HepG2 (cell line): ENCODE results near the gene ARMH1. TPM values are rescaled to one million over a fixed set of nuclear protein-coding genes. Genes with fewer than 3 reads are reported as not detected.

Experiments
- CHCHD3 ChIP-seq: sonication (generic); formaldehyde crosslinking; IDR thresholded peaks from 2 replicates; pipeline ENCODE4 v1.8.0; 2022; ENCODE audit warnings: mild to moderate bottlenecking, missing genetic modification reagents, moderate library complexity
- ELF3 ChIP-seq: IDR thresholded peaks from 2 replicates; pipeline ENCODE4 v1.6.1; 2016; ENCODE audit warnings: missing genetic modification reagents, missing compliant biosample characterization
- HNF1A ChIP-seq, 2 experiments: sonication (generic) in 1 of 2; formaldehyde crosslinking in 1 of 2; IDR thresholded peaks; 2 replicates each; pipeline versions ENCODE4 v1.4.0 to v1.6.1; 2016 to 2020; ENCODE audit warnings: borderline replicate concordance in 1 of 2, low read depth in 1 of 2, mild to moderate bottlenecking in 1 of 2, missing genetic modification reagents in 1 of 2
- MATR3 ChIP-seq: sonication (generic); formaldehyde crosslinking; IDR thresholded peaks from 2 replicates; pipeline ENCODE4 v1.4.0; 2020; ENCODE audit warnings: missing genetic modification reagents
- NFKBIZ ChIP-seq: IDR thresholded peaks from 2 replicates; pipeline ENCODE4 v1.6.1; 2018; ENCODE audit warnings: missing genetic modification reagents, missing compliant biosample characterization
- PREB ChIP-seq: sonication (generic); formaldehyde crosslinking; IDR thresholded peaks from 2 replicates; pipeline ENCODE4 v1.4.0; 2020; ENCODE audit warnings: missing genetic modification reagents
- SAP130 ChIP-seq: IDR thresholded peaks from 2 replicates; pipeline ENCODE4 v1.6.1; 2016; ENCODE audit warnings: low read depth
- SIN3B ChIP-seq: fragments of 150-350 bp; IDR thresholded peaks from 2 replicates; pipeline ENCODE4 v1.6.1; 2014; ENCODE audit warnings: low read length
- SMAD1 ChIP-seq: sonication (generic); formaldehyde crosslinking; IDR thresholded peaks from 2 replicates; pipeline ENCODE4 v1.4.0; 2020; ENCODE audit warnings: missing genetic modification reagents, low read depth, mild to moderate bottlenecking, borderline replicate concordance
- SP2 ChIP-seq: sonication (generic); formaldehyde crosslinking; IDR thresholded peaks from 2 replicates; pipeline ENCODE4 v1.5.1; 2020; ENCODE audit warnings: mild to moderate bottlenecking, missing genetic modification reagents
- SRSF9 ChIP-seq: fragments of 200-400 bp; formaldehyde crosslinking; IDR thresholded peaks from 2 replicates; pipeline ENCODE4 v1.6.1; 2018; ENCODE audit warnings: borderline replicate concordance, mild to moderate bottlenecking, low read depth, low read length; ENCODE audit not compliant: insufficient read depth, poor library complexity, severe bottlenecking
- THAP11 ChIP-seq: IDR thresholded peaks from 2 replicates; pipeline ENCODE4 v1.6.1; 2016; ENCODE audit warnings: missing biosample characterization, missing genetic modification reagents
- YY1 ChIP-seq: IDR thresholded peaks from 2 replicates; pipeline ENCODE4 v1.6.1; 2011; ENCODE audit warnings: low read length, low read depth, moderate library complexity, mild to moderate bottlenecking; ENCODE audit not compliant: insufficient read depth, insufficient replicate concordance
- ZNF136 ChIP-seq: sonication (generic); formaldehyde crosslinking; IDR thresholded peaks from 2 replicates; pipeline ENCODE4 v1.8.1; 2022; ENCODE audit warnings: low read depth, mild to moderate bottlenecking, moderate library complexity, missing genetic modification reagents
- ZNF276 ChIP-seq: sonication (generic); formaldehyde crosslinking; IDR thresholded peaks from 2 replicates; pipeline ENCODE4 v1.4.0; 2020; ENCODE audit warnings: mild to moderate bottlenecking, low read depth, missing genetic modification reagents
- ZNF572 ChIP-seq: sonication (generic); formaldehyde crosslinking; IDR thresholded peaks from 2 replicates; pipeline ENCODE4 v1.5.1; 2020; ENCODE audit warnings: mild to moderate bottlenecking, missing genetic modification reagents
- ZNF639 ChIP-seq: conservative IDR thresholded peaks from 2 replicates; pipeline ENCODE4 v1.6.1; 2018; ENCODE audit warnings: missing genetic modification reagents
- ZNF713 ChIP-seq: sonication (generic); formaldehyde crosslinking; IDR thresholded peaks from 2 replicates; pipeline ENCODE4 v1.4.0; 2020; ENCODE audit warnings: mild to moderate bottlenecking, missing genetic modification reagents
- ZNF784 ChIP-seq: sonication (generic); formaldehyde crosslinking; IDR thresholded peaks from 2 replicates; pipeline ENCODE4 v1.5.1; 2020; ENCODE audit warnings: missing genetic modification reagents, mild to moderate bottlenecking, borderline replicate concordance
- polyA plus RNA-seq, 8 experiments: library from polyadenylated mRNA; depleted of rRNA in 3 of 8; stranded (reverse) in 7 of 8; unstranded in 1 of 8; fragments of >200 nt; fragmentation: Illumina TruSeq in 4 of 8; extraction: Trizol in 4 of 8; gene quantifications; 2 replicates each; pipeline versions ENCODE4 v1.2.1 to v1.2.3, GENCODE V29; 2011 to 2016; ENCODE audit warnings: low read depth in 4 of 8, missing spikeins in 1 of 8, mixed read lengths in 1 of 8; ENCODE audit not compliant: insufficient read depth in 1 of 8
- total RNA-seq, 5 experiments: library from RNA; depleted of rRNA; stranded (reverse); fragments of >200 nt; fragmentation: Illumina TruSeq; extraction: Trizol; gene quantifications; 2 replicates each; pipeline ENCODE4 v1.2.3, GENCODE V29; 2016; ENCODE audit warnings: low read depth in 1 of 5

ARMH1 gene
- total and polyA plus RNA-seq, 2 of the 13 experiments (the other 11 are each of a cell fraction or from before 2014, with no cell fraction given): 0.69 TPM; not detected in 1

- no peak for TF ChIP-seq HNF1A (IDR thresholded peaks at IDR 0.05; ENCODE audit: low read depth)
- TF ChIP-seq HNF1A (CRISPR knock-in tag; IDR thresholded peaks at IDR 0.05; ENCODE audit: borderline replicate concordance): no peak
- TF ChIP-seq SP2 (CRISPR knock-in tag): no peak
- no peak for TF ChIP-seq YY1
- peak; percentile 43; the same call in 1 of the 2 replicates for TF ChIP-seq ELF3 (CRISPR knock-in tag)
- TF ChIP-seq PREB (CRISPR knock-in tag): no peak
- no peak for TF ChIP-seq SIN3B
- peak; percentile 43 for TF ChIP-seq SAP130 (CRISPR knock-in tag)
- no peak for TF ChIP-seq ZNF572 (CRISPR knock-in tag)
- no peak for TF ChIP-seq ZNF713 (CRISPR knock-in tag)
- no peak for TF ChIP-seq MATR3 (CRISPR knock-in tag)
- 0 out of 2 replicates have a peak, but pooled peaks have one; percentile 45 for TF ChIP-seq ZNF136 (CRISPR knock-in tag)
- no peak for TF ChIP-seq SMAD1
- no peak for TF ChIP-seq NFKBIZ (CRISPR knock-in tag)
- peak; percentile 43; the same call in 1 of the 2 replicates for TF ChIP-seq ZNF784 (CRISPR knock-in tag)
- no peak for TF ChIP-seq SRSF9
- TF ChIP-seq THAP11 (CRISPR knock-in tag): no peak
- TF ChIP-seq ZNF639 (CRISPR knock-in tag): no peak
- no peak for TF ChIP-seq CHCHD3 (CRISPR knock-in tag)
- no peak for TF ChIP-seq ZNF276 (CRISPR knock-in tag)
These were observed 33.7 kb downstream of the ARMH1 start (continued) for GRCh38 chr1:44707959-44708831.
